ENCODE results near the gene DFFB.
"Not testable (repeated sequence)": the region's sequence is repeated elsewhere in the genome, so short reads cannot be mapped to it uniquely, and the experiment has no call there.

Gene DFFB

GRCh38 chr1:3911981-3912808 lies 54.9 kb downstream of the DFFB start:
- no peak for DNase-seq

- no peak for DNase-seq
Observed at GRCh38 chr1:3912809-3913685, 55.8 kb downstream of the DFFB start.

- DNase-seq = no peak
Observed at GRCh38 chr1:3914331-3914851, 57.1 kb downstream of the DFFB start.

GRCh38 chr1:3914911-3915310 lies 57.6 kb downstream of the DFFB start:
- DNase-seq = no peak

GRCh38 chr1:3915551-3916121 lies 58.4 kb downstream of the DFFB start:
- no peak for DNase-seq

GRCh38 chr1:3917761-3918160 lies 60.5 kb downstream of the DFFB start:
- DNase-seq = no peak

- not testable (repeated sequence) for DNase-seq
Observed at GRCh38 chr1:3918359-3918758, 61.1 kb downstream of the DFFB start.

GRCh38 chr1:3918966-3919611 lies 61.8 kb downstream of the DFFB start:
- no peak for DNase-seq

- no peak for DNase-seq
Observed at GRCh38 chr1:3919706-3920105, 62.4 kb downstream of the DFFB start.

GRCh38 chr1:3921765-3922164 lies 64.5 kb downstream of the DFFB start:
- DNase-seq = no peak

GRCh38 chr1:3922201-3922725 lies 65.0 kb downstream of the DFFB start:
- no peak for DNase-seq

- DNase-seq = no peak
Observed at GRCh38 chr1:3922851-3923250, 65.6 kb downstream of the DFFB start.

GRCh38 chr1:3923378-3924185 lies 66.3 kb downstream of the DFFB start:
- no peak for DNase-seq

- DNase-seq = no peak
Observed at GRCh38 chr1:3924186-3924824, 67.0 kb downstream of the DFFB start.

- no peak for DNase-seq
Observed at GRCh38 chr1:3924825-3925220, 67.5 kb downstream of the DFFB start.

GRCh38 chr1:3925256-3925655 lies 68.0 kb downstream of the DFFB start:
- no peak for DNase-seq

- DNase-seq = no peak
Observed at GRCh38 chr1:3925762-3926161, 68.5 kb downstream of the DFFB start.

GRCh38 chr1:3926956-3927355 lies 69.7 kb downstream of the DFFB start:
- DNase-seq = no peak

GRCh38 chr1:3928586-3928985 lies 71.3 kb downstream of the DFFB start:
- DNase-seq = no peak

GRCh38 chr1:3929126-3929525 lies 71.8 kb downstream of the DFFB start:
- DNase-seq = no peak

- DNase-seq = no peak
Observed at GRCh38 chr1:3930301-3931006, 73.2 kb downstream of the DFFB start.

Data from COR-L47 (cell line).